Right atrium auricular region (tissue), 2 donors: ENCODE measurements around the gene MRPL2. TPM values are rescaled to one million over a fixed set of nuclear protein-coding genes. Genes with fewer than 3 reads are reported as not detected.

Experiments used
- DNase-seq: peaks from one replicate; pipeline ENCODE4 v3.0.0-alpha.2; 2019; ENCODE audit warnings: low spot score
- H3K27ac ChIP-seq, 2 donors: fragments of 200-600 bp; sonication (generic); 1 replicate in 1 of 2; 2 replicates in 1 of 2; pipeline ENCODE4 v1.5.1; 2016 to 2019
- H3K27me3 ChIP-seq, 2 donors: fragments of 200-600 bp; sonication (generic); one replicate each; pipeline versions ENCODE4 v1.5.1 to v1.6.0; 2017 to 2019
- H3K36me3 ChIP-seq: fragments of 200-600 bp; sonication (generic); one replicate; pipeline ENCODE4 v1.5.1; 2016
- H3K4me1 ChIP-seq, 2 donors: fragments of 200-600 bp; sonication (generic); one replicate each; pipeline versions ENCODE4 v1.5.1 to v1.6.0; 2017 to 2019
- H3K4me3 ChIP-seq, 2 donors: fragments of 200-600 bp; sonication (generic); 1 replicate in 1 of 2; 2 replicates in 1 of 2; pipeline ENCODE4 v1.5.1; 2017 to 2019; ENCODE audit warnings: mild to moderate bottlenecking in 1 of 2, moderate library complexity in 1 of 2
- H3K9me3 ChIP-seq, 2 donors: fragments of 200-600 bp; sonication (generic); one replicate each; pipeline ENCODE4 v1.5.1; 2019
- CTCF ChIP-seq, 2 donors: fragments of 200-600 bp; sonication (generic); IDR thresholded peaks; one replicate each; pipeline ENCODE4 v1.5.1; 2019; ENCODE audit warnings: antibody characterized with exemption in 2 of 2
- total RNA-seq, 2 donors: library from RNA; depleted of rRNA; stranded (reverse); fragments of >200 nt; gene quantifications; one replicate each; pipeline ENCODE4 v1.1.0, GENCODE V29; 2016

The MRPL2 gene
- total RNA-seq, 2 donors from 2014 or later, result 37.0 to 41.0 TPM

- no peak overlapping the region for H3K4me3 ChIP-seq
- no peak for DNase-seq
- no peak overlapping the region for H3K27ac ChIP-seq
- no peaks in the 10 kb centered on the region for H3K9me3 ChIP-seq
- peaks cover 0 to 21% of the 10 kb centered on the region in 2 donors for H3K4me1 ChIP-seq
- TF ChIP-seq CTCF (IDR thresholded peaks at IDR 0.05), result no peak
- H3K36me3 ChIP-seq, result peaks cover 36% of the 10 kb centered on the region
- no peaks in the 10 kb centered on the region for H3K27me3 ChIP-seq
These were observed 15.8 kb upstream of the MRPL2 start for GRCh38 chr6:43074847-43075669.

GRCh38 chr6:43070028-43070632 lies 10.9 kb upstream of the MRPL2 start:
- no peak overlapping the region for H3K27ac ChIP-seq
- H3K27me3 ChIP-seq, result no peaks in the 10 kb centered on the region
- TF ChIP-seq CTCF (IDR thresholded peaks at IDR 0.05), result peak in 1 of 2 donors; percentile 55
- DNase-seq, result no peak
- H3K36me3 ChIP-seq, result peaks cover 54% of the 10 kb centered on the region
- no peaks in the 10 kb centered on the region for H3K4me1 ChIP-seq
- no peaks in the 10 kb centered on the region for H3K9me3 ChIP-seq
- H3K4me3 ChIP-seq, result no peak overlapping the region

- no peak for TF ChIP-seq CTCF (IDR thresholded peaks at IDR 0.05)
- no peaks in the 10 kb centered on the region for H3K27me3 ChIP-seq
- peaks cover 0 to 41% of the 10 kb centered on the region in 2 donors for H3K4me1 ChIP-seq
- H3K9me3 ChIP-seq, result no peaks in the 10 kb centered on the region
- peak overlapping the region in 1 of 2 donors; percentile 95 for H3K27ac ChIP-seq
- H3K36me3 ChIP-seq, result peaks cover 41% of the 10 kb centered on the region
- no peak for DNase-seq
- H3K4me3 ChIP-seq, result no peak overlapping the region
These were observed 3.6 kb upstream of the MRPL2 start for GRCh38 chr6:43062818-43063217.

GRCh38 chr6:43061861-43062260 lies 2.6 kb upstream of the MRPL2 start:
- H3K36me3 ChIP-seq, result peaks cover 49% of the 10 kb centered on the region
- no peak for TF ChIP-seq CTCF (IDR thresholded peaks at IDR 0.05)
- H3K9me3 ChIP-seq, result no peaks in the 10 kb centered on the region

GRCh38 chr6:43060755-43061633 lies 1.8 kb upstream of the MRPL2 start:
- Histone ChIP-seq H3K4me3 (peak overlapping the region in 1 of 2 donors; percentile 95), H3K9me3 (no peaks in the 10 kb centered on the region), H3K4me1 (peaks cover 0 to 46% of the 10 kb centered on the region in 2 donors), H3K27ac (peak overlapping the region; percentile 94 to 95), H3K27me3 (no peaks in the 10 kb centered on the region), H3K36me3 (peaks cover 48% of the 10 kb centered on the region)
- no peak for TF ChIP-seq CTCF (IDR thresholded peaks at IDR 0.05)
- no peak for DNase-seq

More at GRCh38 chr6:43061861-43062260, 2.6 kb upstream of the MRPL2 start:
- no peak overlapping the region for H3K4me3 ChIP-seq
- H3K4me1 ChIP-seq, result peaks cover 0 to 46% of the 10 kb centered on the region in 2 donors
- peak overlapping the region; percentile 35 to 95 for H3K27ac ChIP-seq
- DNase-seq, result no peak
- no peaks in the 10 kb centered on the region for H3K27me3 ChIP-seq
